HG03064 (cell line): ENCODE data around the gene MORN5.

Experiments
- ATAC-seq: cut with Tn5 transposase; IDR thresholded peaks from one replicate; pipeline ENCODE4 v1.9.1; 2021; ENCODE audit warnings: low read depth; ENCODE audit not compliant: unreplicated experiment

The MORN5 gene

GRCh38 chr9:122140368-122141193 lies 19.1 kb upstream of the MORN5 start:
- ATAC-seq, result no peak

- ATAC-seq, result no peak
Measured at GRCh38 chr9:122141671-122142070, 18.0 kb upstream of the MORN5 start.

- no peak for ATAC-seq
Measured at GRCh38 chr9:122143296-122143695, 16.4 kb upstream of the MORN5 start.

GRCh38 chr9:122143876-122144405 lies 15.8 kb upstream of the MORN5 start:
- no peak for ATAC-seq

GRCh38 chr9:122144836-122145591 lies 14.7 kb upstream of the MORN5 start:
- ATAC-seq, result no peak

- ATAC-seq, result no peak
Measured at GRCh38 chr9:122145592-122145863, 14.2 kb upstream of the MORN5 start.

- no peak for ATAC-seq
Measured at GRCh38 chr9:122151267-122151828, 8.4 kb upstream of the MORN5 start.

GRCh38 chr9:122155796-122156195 lies 3.9 kb upstream of the MORN5 start:
- ATAC-seq, result no peak

GRCh38 chr9:122158202-122158601 lies 1.5 kb upstream of the MORN5 start:
- ATAC-seq, result no peak

- ATAC-seq, result no peak
Measured at GRCh38 chr9:122159925-122160246, 178 bp downstream of the MORN5 start.

GRCh38 chr9:122162415-122162814 lies 2.7 kb downstream of the MORN5 start:
- ATAC-seq, result no peak

- no peak for ATAC-seq
Measured at GRCh38 chr9:122164286-122164685, 4.6 kb downstream of the MORN5 start.

GRCh38 chr9:122168356-122168755 lies 8.6 kb downstream of the MORN5 start:
- no peak for ATAC-seq

- ATAC-seq, result no peak
Measured at GRCh38 chr9:122172131-122172530, 12.4 kb downstream of the MORN5 start.

- no peak for ATAC-seq
Measured at GRCh38 chr9:122173670-122174069, 14.0 kb downstream of the MORN5 start.

- ATAC-seq, result no peak
Measured at GRCh38 chr9:122176916-122177315, 17.2 kb downstream of the MORN5 start.

- no peak for ATAC-seq
Measured at GRCh38 chr9:122179054-122179689, 19.5 kb downstream of the MORN5 start.

GRCh38 chr9:122179690-122180074 lies 20.0 kb downstream of the MORN5 start:
- ATAC-seq, result no peak

GRCh38 chr9:122180633-122181032 lies 20.9 kb downstream of the MORN5 start:
- no peak for ATAC-seq

GRCh38 chr9:122183501-122183900 lies 23.8 kb downstream of the MORN5 start:
- no peak for ATAC-seq

GRCh38 chr9:122184551-122184950 lies 24.8 kb downstream of the MORN5 start:
- ATAC-seq, result no peak
